Epithelial cell of esophagus (primary cell): Measurements from ENCODE around the gene SERHL2.
A peak's percentile ranks its signal among the peaks of the same experiment; 100 is the strongest.
"Not testable (repeated sequence)": the region's sequence is repeated elsewhere in the genome, so short reads cannot be mapped to it uniquely, and the experiment has no call there.

Experiments used
- DNase-seq: peaks from one replicate; pipeline ENCODE4 v3.0.0; 2010; ENCODE audit warnings: low read depth
- H3K4me3 ChIP-seq: 2 replicates; pipeline ENCODE4 v1.5.1; 2011; ENCODE audit warnings: mild to moderate bottlenecking, low read length, control low read depth
- TF ChIP-seq, protein P1 (sequence below): IDR thresholded peaks from 2 replicates; pipeline ENCODE4 v1.5.1; 2011; ENCODE audit warnings: low read depth, mild to moderate bottlenecking, low read length, control low read depth, inconsistent platforms; ENCODE audit not compliant: insufficient read depth; ENCODE audit errors: missing control alignments

The SERHL2 gene, protein sequence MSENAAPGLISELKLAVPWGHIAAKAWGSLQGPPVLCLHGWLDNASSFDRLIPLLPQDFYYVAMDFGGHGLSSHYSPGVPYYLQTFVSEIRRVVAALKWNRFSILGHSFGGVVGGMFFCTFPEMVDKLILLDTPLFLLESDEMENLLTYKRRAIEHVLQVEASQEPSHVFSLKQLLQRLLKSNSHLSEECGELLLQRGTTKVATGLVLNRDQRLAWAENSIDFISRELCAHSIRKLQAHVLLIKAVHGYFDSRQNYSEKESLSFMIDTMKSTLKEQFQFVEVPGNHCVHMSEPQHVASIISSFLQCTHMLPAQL

DNA sequence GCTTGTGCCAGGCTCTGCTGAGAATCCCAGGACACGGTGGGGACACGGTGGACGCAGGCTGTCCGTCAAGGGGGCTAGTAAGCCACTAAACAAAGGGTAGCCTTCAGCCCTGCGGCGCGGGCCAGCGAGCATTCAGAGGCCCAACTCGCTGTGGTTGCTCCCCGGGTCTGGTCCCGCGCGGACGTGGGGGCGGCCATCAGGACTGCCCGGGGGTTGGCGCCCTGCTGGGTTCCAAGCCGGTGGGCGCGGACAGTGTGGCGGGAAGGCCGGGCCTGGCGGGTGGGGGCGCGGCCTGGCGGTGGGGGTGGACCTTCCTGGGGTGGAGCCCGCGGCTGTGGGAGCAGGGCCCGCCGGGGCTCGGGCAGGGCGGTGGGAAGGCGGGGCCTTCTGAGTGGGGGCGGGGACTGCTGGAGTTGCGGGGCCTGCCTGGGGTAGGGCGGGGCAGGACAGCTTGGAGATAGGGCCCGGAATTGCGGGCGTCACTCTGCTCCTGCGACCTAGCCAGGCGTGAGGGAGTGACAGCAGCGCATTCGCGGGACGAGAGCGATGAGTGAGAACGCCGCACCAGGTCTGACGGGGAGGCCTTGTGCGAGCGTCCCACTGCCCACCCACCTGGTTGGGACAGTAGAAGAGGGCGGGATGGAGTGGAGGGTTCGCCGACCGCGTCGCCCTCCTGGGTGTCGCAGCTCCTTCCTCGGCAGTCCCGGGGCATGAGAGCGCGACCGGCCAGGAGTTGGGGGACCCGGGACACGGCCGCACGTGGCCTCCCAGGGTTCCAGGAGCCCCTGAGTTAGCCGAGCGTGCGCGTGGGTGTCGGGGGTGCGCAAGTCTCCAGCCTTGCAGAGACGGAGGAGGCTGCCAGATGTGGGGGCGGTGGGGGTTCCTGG is at the start of gene SERHL2:
Gene SERHL2, plus strand, starts transcription at position 482 of the 887 bp plus-strand sequence. Its CDS starts 65 bp downstream, at position 547.
- TF ChIP-seq, protein P1, sequence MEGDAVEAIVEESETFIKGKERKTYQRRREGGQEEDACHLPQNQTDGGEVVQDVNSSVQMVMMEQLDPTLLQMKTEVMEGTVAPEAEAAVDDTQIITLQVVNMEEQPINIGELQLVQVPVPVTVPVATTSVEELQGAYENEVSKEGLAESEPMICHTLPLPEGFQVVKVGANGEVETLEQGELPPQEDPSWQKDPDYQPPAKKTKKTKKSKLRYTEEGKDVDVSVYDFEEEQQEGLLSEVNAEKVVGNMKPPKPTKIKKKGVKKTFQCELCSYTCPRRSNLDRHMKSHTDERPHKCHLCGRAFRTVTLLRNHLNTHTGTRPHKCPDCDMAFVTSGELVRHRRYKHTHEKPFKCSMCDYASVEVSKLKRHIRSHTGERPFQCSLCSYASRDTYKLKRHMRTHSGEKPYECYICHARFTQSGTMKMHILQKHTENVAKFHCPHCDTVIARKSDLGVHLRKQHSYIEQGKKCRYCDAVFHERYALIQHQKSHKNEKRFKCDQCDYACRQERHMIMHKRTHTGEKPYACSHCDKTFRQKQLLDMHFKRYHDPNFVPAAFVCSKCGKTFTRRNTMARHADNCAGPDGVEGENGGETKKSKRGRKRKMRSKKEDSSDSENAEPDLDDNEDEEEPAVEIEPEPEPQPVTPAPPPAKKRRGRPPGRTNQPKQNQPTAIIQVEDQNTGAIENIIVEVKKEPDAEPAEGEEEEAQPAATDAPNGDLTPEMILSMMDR = no peak
- peak; percentile 86 for DNase-seq
- peak within 1 kb of the TSS; percentile 51 for H3K4me3 ChIP-seq

GRCh38 chr22:42508327-42508974 is 45.3 kb upstream of the SERHL2 start:
- not testable (repeated sequence) for DNase-seq, H3K4me3 ChIP-seq

DNA sequence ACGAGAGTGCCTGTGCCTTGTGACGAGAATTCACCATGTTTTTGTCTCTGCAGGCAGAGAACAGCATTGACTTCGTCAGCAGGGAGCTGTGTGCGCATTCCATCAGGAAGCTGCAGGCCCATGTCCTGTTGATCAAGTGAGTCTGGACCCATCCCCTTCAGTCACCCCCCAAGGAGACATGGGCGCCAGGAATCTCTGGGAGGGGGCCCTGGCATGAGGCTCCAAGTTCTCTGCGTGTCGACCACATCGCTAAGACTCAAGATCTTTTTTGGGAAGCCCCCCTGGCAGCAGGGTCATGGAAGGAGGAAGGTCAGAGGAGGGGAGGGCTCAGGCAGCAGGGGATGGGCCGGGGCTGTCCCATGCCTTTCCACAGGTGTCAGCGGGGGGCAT is 44.8 kb upstream of the SERHL2 start:
- H3K4me3 ChIP-seq, DNase-seq: not testable (repeated sequence)

DNA sequence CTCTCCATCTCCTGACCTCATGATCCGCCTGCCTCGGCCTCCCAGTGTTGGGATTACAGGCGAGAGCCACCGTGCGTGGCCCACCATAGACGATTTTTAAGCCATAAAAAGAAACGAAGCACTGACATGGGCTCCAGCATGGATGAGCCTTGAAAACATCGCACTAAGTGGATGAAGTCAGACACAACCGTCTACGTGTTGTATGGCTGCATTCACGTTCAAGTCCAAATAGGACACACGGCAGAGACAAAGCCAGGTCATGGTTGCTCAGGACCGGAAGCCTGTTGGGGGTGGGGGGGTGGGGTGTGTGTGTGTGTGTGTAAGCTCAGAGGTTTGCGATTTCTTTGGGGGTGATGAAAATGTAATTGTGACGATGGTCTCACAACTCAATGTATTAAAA is 44.2 kb upstream of the SERHL2 start:
- no peak for DNase-seq
- TF ChIP-seq, protein P1 = no peak
- H3K4me3 ChIP-seq = no peak overlapping the region

DNA sequence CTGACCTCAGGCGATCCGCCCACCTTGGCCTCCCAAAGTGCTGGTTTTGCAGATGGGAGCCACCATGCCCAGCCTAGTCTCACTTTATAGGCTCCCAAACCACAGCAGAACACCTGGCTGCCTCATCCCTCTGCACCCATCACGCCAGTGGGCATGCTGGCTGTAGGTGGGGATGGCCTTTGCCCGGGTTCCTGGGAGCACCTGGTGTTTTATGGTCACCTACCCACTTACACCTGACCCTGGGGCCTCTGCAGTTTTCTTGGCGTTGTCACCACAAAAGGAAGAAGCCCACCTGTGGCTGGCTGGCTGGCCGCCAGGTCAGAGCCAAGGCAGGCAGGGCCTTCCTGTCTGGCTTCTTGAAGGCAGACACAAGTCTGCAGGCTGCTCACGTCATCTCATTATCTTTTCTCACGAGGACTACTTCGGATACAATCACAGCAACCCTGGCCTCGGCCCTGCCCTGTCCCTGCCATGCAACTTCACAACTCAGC is 42.3 kb upstream of the SERHL2 start:
- DNase-seq = no peak
- TF ChIP-seq, protein P1 = no peak
- H3K4me3 ChIP-seq = no peak overlapping the region

DNA sequence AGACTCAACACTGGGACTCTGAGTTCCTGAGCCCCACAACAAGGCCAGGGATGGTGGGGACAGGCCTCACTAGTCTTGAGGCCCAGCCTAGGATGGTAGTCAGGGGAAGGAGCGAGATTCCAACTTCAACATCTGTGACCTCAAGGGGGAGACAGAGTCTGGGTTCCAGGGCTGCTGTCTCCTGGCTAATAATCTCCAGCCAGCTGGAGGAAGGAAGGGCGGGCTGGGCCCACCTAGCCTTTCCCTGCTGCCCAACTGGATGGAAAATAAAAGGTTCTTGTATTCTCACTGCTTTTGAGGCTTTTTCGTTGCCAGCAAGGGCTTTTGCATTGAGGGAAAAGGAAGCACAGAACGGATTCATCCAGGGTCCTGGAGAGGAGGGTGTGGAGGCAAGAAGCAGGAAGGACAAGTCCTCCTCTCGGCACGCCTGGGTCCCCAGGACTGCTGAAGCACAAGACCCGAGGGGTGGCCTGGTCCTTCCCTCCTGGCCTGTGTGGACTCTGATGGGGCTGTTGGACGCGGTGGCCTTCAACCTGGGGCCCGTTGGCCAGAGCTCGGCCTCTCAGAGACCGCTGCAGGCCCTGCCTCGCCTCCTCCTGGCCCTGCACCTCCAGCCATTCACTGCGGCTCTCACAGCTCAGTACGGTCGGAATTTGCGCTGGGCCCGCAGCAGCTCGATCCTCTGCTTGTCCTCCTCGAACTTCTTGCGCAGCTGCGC is 41.3 kb upstream of the SERHL2 start:
- DNase-seq = peak; percentile 30
- not testable (repeated sequence) for H3K4me3 ChIP-seq
- TF ChIP-seq, protein P1 = peak; percentile 34

DNA sequence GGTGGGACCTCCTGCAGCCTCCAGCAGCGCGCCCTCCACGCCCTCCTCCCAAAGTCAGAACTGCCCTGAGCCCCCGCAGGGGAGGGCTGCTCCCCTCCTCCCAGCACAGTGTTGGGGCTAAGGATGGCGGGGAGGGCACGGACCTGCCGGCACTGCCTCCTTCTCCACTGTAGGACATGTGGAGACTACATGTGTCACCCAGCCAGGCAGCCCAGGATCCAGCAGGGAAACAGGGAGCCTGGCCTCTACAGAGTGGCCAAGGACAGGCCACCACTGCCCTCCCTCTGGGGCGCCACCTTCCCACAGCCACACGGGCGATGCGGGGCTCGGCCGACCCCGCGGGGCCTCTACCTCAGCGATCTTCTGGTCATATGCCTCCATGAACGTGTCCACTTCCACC is 39.4 kb upstream of the SERHL2 start:
- not testable (repeated sequence) for DNase-seq, H3K4me3 ChIP-seq

DNA sequence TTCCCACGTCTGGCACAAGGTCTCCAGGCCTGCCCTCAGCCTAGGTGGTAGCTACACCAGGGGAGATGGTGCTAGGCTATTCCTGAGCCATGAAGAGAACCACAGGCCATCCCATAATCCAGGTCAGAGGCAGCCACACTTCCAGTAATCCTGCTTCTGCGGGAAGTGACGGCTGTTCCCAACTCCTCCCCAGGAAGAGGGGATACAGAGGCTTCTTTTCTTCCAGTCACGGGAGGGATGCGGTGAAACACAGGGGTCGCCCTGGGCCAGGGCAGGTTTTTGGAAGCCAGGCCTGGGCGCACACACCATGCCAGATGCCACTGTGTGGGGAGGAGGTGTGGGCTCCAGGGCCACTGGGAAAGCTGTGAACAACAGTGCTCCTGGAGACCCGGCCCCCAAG is 38.5 kb upstream of the SERHL2 start:
- not testable (repeated sequence) for DNase-seq, H3K4me3 ChIP-seq
